A673 (cell line): ENCODE measurements around the gene HMCN1.

Experiments used
- CTCF ChIP-seq: fragments of 300-800, 200-600 bp; sonication (generic); conservative IDR thresholded peaks from 2 replicates; pipeline ENCODE4 v1.5.1; 2017; ENCODE audit warnings: low read depth, mild to moderate bottlenecking, antibody characterized with exemption, low read length, moderate library complexity, mixed read lengths
- EZH2 ChIP-seq: fragments of 200-600 bp; sonication (generic); IDR thresholded peaks from 2 replicates; pipeline ENCODE4 v1.6.1; 2017; ENCODE audit warnings: borderline replicate concordance, low read depth, mild to moderate bottlenecking, mixed read lengths, antibody characterized with exemption, low read length; ENCODE audit not compliant: poor library complexity, severe bottlenecking

GRCh38 chr1:185972096-185972850 lies 238.1 kb downstream of the HMCN1 start:
- no peak for TF ChIP-seq EZH2
- TF ChIP-seq CTCF, result no peak
